ENCODE data around the gene NFAM1.

The NFAM1 gene

GRCh38 chr22:42356533-42356932 lies 75.7 kb downstream of the NFAM1 start:
- DNase-seq, result peak; percentile 80

- DNase-seq, result no peak
These were observed 78.1 kb downstream of the NFAM1 start for GRCh38 chr22:42353883-42354727.

GRCh38 chr22:42350373-42350772 lies 81.8 kb downstream of the NFAM1 start:
- DNase-seq, result no peak

GRCh38 chr22:42347281-42347824 lies 84.8 kb downstream of the NFAM1 start:
- no peak for DNase-seq

- no peak for DNase-seq
These were observed 85.5 kb downstream of the NFAM1 start for GRCh38 chr22:42346722-42347121.

GRCh38 chr22:42345458-42345857 lies 86.7 kb downstream of the NFAM1 start:
- no peak for DNase-seq

GRCh38 chr22:42344361-42344905 lies 87.8 kb downstream of the NFAM1 start:
- no peak for DNase-seq

- no peak for DNase-seq
These were observed 88.6 kb downstream of the NFAM1 start for GRCh38 chr22:42343531-42344081.

GRCh38 chr22:42343121-42343454 lies 89.1 kb downstream of the NFAM1 start:
- no peak for DNase-seq

- DNase-seq, result no peak
These were observed 89.6 kb downstream of the NFAM1 start for GRCh38 chr22:42342426-42343120.

GRCh38 chr22:42341779-42342178 lies 90.4 kb downstream of the NFAM1 start:
- no peak for DNase-seq

- no peak for DNase-seq
These were observed 91.3 kb downstream of the NFAM1 start for GRCh38 chr22:42340829-42341383.

- DNase-seq, result no peak
These were observed 92.1 kb downstream of the NFAM1 start for GRCh38 chr22:42340150-42340549.

GRCh38 chr22:42338479-42338878 lies 93.7 kb downstream of the NFAM1 start:
- DNase-seq, result no peak

- DNase-seq, result no peak
These were observed 94.8 kb downstream of the NFAM1 start for GRCh38 chr22:42337356-42337755.

GRCh38 chr22:42336527-42337227 lies 95.5 kb downstream of the NFAM1 start:
- no peak for DNase-seq

- no peak for DNase-seq
These were observed 96.3 kb downstream of the NFAM1 start for GRCh38 chr22:42335839-42336378.

GRCh38 chr22:42334875-42335512 lies 97.2 kb downstream of the NFAM1 start:
- DNase-seq, result no peak

GRCh38 chr22:42333544-42333943 lies 98.7 kb downstream of the NFAM1 start:
- no peak for DNase-seq

- DNase-seq, result no peak
These were observed 100.1 kb downstream of the NFAM1 start for GRCh38 chr22:42332089-42332488.

GRCh38 chr22:42331014-42331413 lies 101.2 kb downstream of the NFAM1 start:
- DNase-seq, result no peak

Measured in NCI-H1436 treated with DMSO at 0.1 percent for 48 hours (cell line).